ENCODE measurements around the gene SCN3B.

SCN3B gene

GRCh38 chr11:123594188-123594901, 60.1 kb downstream of the SCN3B start:
- DNase-seq: no peak

GRCh38 chr11:123593570-123593969, 60.9 kb downstream of the SCN3B start:
- DNase-seq: no peak

- no peak for DNase-seq
Observed at GRCh38 chr11:123590296-123590912, 64.0 kb downstream of the SCN3B start.

GRCh38 chr11:123588864-123589262, 65.6 kb downstream of the SCN3B start:
- DNase-seq: no peak

- DNase-seq: no peak
Observed at GRCh38 chr11:123588117-123588863, 66.1 kb downstream of the SCN3B start.

GRCh38 chr11:123587559-123587958, 66.9 kb downstream of the SCN3B start:
- DNase-seq: no peak

- no peak for DNase-seq
Observed at GRCh38 chr11:123587044-123587443, 67.4 kb downstream of the SCN3B start.

GRCh38 chr11:123586568-123586967, 67.9 kb downstream of the SCN3B start:
- no peak for DNase-seq

GRCh38 chr11:123585706-123586105, 68.7 kb downstream of the SCN3B start:
- no peak for DNase-seq

- DNase-seq: no peak
Observed at GRCh38 chr11:123585206-123585605, 69.2 kb downstream of the SCN3B start.

GRCh38 chr11:123584737-123585136, 69.7 kb downstream of the SCN3B start:
- DNase-seq: no peak

- no peak for DNase-seq
Observed at GRCh38 chr11:123584186-123584585, 70.2 kb downstream of the SCN3B start.

- DNase-seq: no peak
Observed at GRCh38 chr11:123582992-123583504, 71.4 kb downstream of the SCN3B start.

GRCh38 chr11:123581651-123582399, 72.6 kb downstream of the SCN3B start:
- DNase-seq: no peak

GRCh38 chr11:123580557-123581275, 73.7 kb downstream of the SCN3B start:
- peak; percentile 22 to 62 for DNase-seq

GRCh38 chr11:123580137-123580536, 74.3 kb downstream of the SCN3B start:
- DNase-seq: no peak

- no peak for DNase-seq
Observed at GRCh38 chr11:123579482-123579812, 75.0 kb downstream of the SCN3B start.
